ENCODE results near the gene DNAAF2.

DNA sequence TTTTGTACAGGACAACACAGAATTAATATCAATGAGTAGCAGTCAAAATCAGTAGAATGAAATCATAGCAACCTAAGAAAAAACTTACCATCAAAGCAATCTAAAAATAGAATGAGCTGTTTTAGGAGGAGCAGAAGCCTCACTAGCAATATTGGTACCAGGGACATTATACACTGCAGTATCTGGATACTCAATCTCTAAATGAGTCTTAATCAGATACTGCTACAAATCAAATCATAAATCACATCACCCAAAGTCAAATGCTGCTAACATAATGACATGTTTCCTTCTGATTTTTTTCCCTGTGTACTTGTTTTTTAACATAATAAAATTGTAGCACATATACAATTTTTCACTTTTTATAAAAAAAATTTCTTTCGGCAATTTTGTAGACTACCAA is 56.9 kb downstream of the DNAAF2 start:
- no peak for TF ChIP-seq POLR2A (IDR thresholded peaks at IDR 0.05)
- no peak for TF ChIP-seq POLR2AphosphoS5 (IDR thresholded peaks at IDR 0.05)
- TF ChIP-seq, protein P1, sequence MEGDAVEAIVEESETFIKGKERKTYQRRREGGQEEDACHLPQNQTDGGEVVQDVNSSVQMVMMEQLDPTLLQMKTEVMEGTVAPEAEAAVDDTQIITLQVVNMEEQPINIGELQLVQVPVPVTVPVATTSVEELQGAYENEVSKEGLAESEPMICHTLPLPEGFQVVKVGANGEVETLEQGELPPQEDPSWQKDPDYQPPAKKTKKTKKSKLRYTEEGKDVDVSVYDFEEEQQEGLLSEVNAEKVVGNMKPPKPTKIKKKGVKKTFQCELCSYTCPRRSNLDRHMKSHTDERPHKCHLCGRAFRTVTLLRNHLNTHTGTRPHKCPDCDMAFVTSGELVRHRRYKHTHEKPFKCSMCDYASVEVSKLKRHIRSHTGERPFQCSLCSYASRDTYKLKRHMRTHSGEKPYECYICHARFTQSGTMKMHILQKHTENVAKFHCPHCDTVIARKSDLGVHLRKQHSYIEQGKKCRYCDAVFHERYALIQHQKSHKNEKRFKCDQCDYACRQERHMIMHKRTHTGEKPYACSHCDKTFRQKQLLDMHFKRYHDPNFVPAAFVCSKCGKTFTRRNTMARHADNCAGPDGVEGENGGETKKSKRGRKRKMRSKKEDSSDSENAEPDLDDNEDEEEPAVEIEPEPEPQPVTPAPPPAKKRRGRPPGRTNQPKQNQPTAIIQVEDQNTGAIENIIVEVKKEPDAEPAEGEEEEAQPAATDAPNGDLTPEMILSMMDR (IDR thresholded peaks at IDR 0.05) = no peak

Data from transverse colon (tissue), 4 donors.